GM12878 (cell line): Measurements from ENCODE around the gene ZSCAN5B. TPM values are rescaled to one million over a fixed set of nuclear protein-coding genes. Genes with fewer than 3 reads are reported as not detected.

Source experiments
- ATAC-seq: fragments of 200-7000 bp; cut with Tn5 transposase; 3 replicates; pipeline ENCODE4 v1.9.1; 2020; ENCODE audit warnings: mild to moderate bottlenecking, moderate library complexity
- BruUV-seq: library from RNA; stranded (reverse); fragments of 400-500 nt; replicated peaks from 2 replicates; lab custom pipeline; 2021; lab: Mats Ljungman, UMichigan
- CTCF ChIA-PET: fragments of 300-600 bp; sonication (Branson Sonifier 250); formaldehyde crosslinking; extraction: SDS; loops from one replicate; lab custom pipeline; 2021; ENCODE audit warnings: inconsistent platforms; lab: Yijun Ruan, JAX
- POLR2A ChIA-PET: fragments of 350-600 bp; formaldehyde crosslinking; extraction: SDS; loops from one replicate; lab custom pipeline; 2021; ENCODE audit warnings: inconsistent platforms; lab: Charles Lee
- RAD21 ChIA-PET: fragments of 300-600 bp; sonication (Branson Sonifier 250); formaldehyde crosslinking; loops from one replicate; lab custom pipeline; 2023; ENCODE audit warnings: antibody characterized with exemption; ENCODE audit not compliant: unreplicated experiment; lab: Charles Lee
- SMC1A ChIA-PET: fragments of 300-600 bp; sonication (Branson Sonifier 250); formaldehyde crosslinking; loops from one replicate; lab custom pipeline; 2023; ENCODE audit not compliant: unreplicated experiment, uncharacterized antibody; lab: Charles Lee
- DNase-seq: peaks from one replicate; pipeline ENCODE4 v3.0.0-alpha.2; 2011; ENCODE audit warnings: low read depth, low spot score
- FAIRE-seq: peaks from 3 replicates; lab custom pipeline; 2011; peaks lifted over from hg19 to GRCh38; lab: Jason Lieb, UNC
- H2AFZ ChIP-seq: 2 replicates; pipeline ENCODE4 v1.6.0; 2011; ENCODE audit warnings: low read depth, low read length, control low read depth; ENCODE audit not compliant: control insufficient read depth
- H3K27ac ChIP-seq: 2 replicates; pipeline ENCODE4 v1.5.1; 2011; ENCODE audit warnings: control low read depth; ENCODE audit not compliant: control insufficient read depth, insufficient read depth
- H3K27me3 ChIP-seq, 2 experiments: replicated peaks in 1 of 2; 2 replicates each; pipeline versions ENCODE4 v1.6.0 to v1.6.1; 2011; ENCODE audit warnings: low read length in 1 of 2; ENCODE audit not compliant: control insufficient read depth in 2 of 2, insufficient read depth in 2 of 2
- H3K36me3 ChIP-seq, 2 experiments: 2 replicates each; pipeline ENCODE4 v1.5.1; 2011; ENCODE audit warnings: low read length in 1 of 2; ENCODE audit not compliant: control insufficient read depth in 2 of 2, insufficient read depth in 2 of 2
- H3K4me1 ChIP-seq: 2 replicates; pipeline ENCODE4 v1.6.1; 2011; ENCODE audit warnings: mild to moderate bottlenecking, low read length, moderate library complexity, mixed read lengths; ENCODE audit not compliant: control insufficient read depth, insufficient read depth
- H3K4me2 ChIP-seq: 2 replicates; pipeline ENCODE4 v1.6.0; 2011; ENCODE audit warnings: control low read depth; ENCODE audit not compliant: control insufficient read depth, insufficient read depth
- H3K4me3 ChIP-seq: fragments of 200-600 bp; sonication (generic); 2 replicates; pipeline ENCODE4 v1.5.1; 2016
- H3K79me2 ChIP-seq: 2 replicates; pipeline ENCODE4 v1.6.0; 2011; ENCODE audit warnings: low read length; ENCODE audit not compliant: control insufficient read depth, insufficient read depth
- H3K9ac ChIP-seq: 2 replicates; pipeline ENCODE4 v1.8.0; 2011; ENCODE audit warnings: low read length, control low read depth, mixed read lengths; ENCODE audit not compliant: control insufficient read depth, insufficient read depth
- H3K9me3 ChIP-seq: replicated peaks from 3 replicates; pipeline ENCODE4 v1.5.1; 2011; ENCODE audit warnings: mild to moderate bottlenecking, low read length; ENCODE audit not compliant: control insufficient read depth, insufficient read depth
- H4K20me1 ChIP-seq: 2 replicates; pipeline ENCODE4 v1.6.0; 2011; ENCODE audit not compliant: control insufficient read depth, insufficient read depth
- CHD1 ChIP-seq: IDR thresholded peaks from 2 replicates; pipeline ENCODE4 v1.6.1; 2012; ENCODE audit warnings: low read depth, low read length, improper control_type of control experiment
- CHD4 ChIP-seq: fragments of 200-600 bp; sonication (generic); IDR thresholded peaks from 2 replicates; pipeline ENCODE4 v1.6.1; 2016; ENCODE audit warnings: mild to moderate bottlenecking
- CREM ChIP-seq: IDR thresholded peaks from 2 replicates; pipeline ENCODE4 v1.6.1; 2014; ENCODE audit warnings: antibody characterized with exemption, low read depth
- ESRRA ChIP-seq: IDR thresholded peaks from 2 replicates; pipeline ENCODE4 v1.6.1; 2012; ENCODE audit warnings: mild to moderate bottlenecking, low read length, improper control_type of control experiment
- FOXK2 ChIP-seq: fragments of 450-650 bp; IDR thresholded peaks from 2 replicates; pipeline ENCODE4 v1.6.1; 2017; ENCODE audit warnings: mild to moderate bottlenecking, moderate library complexity
- HDAC6 ChIP-seq: fragments of 200-600 bp; sonication (generic); IDR thresholded peaks from one replicate; pipeline ENCODE4 v1.8.0; 2017; ENCODE audit warnings: antibody characterized with exemption; ENCODE audit not compliant: unreplicated experiment
- NFIC ChIP-seq: IDR thresholded peaks from 2 replicates; pipeline ENCODE4 v1.6.1; 2012; ENCODE audit warnings: low read depth, mild to moderate bottlenecking, inconsistent platforms, low read length, moderate library complexity
- RAD21 ChIP-seq: IDR thresholded peaks from 2 replicates; pipeline ENCODE4 v1.6.1; 2011; ENCODE audit warnings: mild to moderate bottlenecking, low read depth, low read length, moderate library complexity; ENCODE audit not compliant: insufficient read depth
- TCF12 ChIP-seq: IDR thresholded peaks from 2 replicates; pipeline ENCODE4 v1.6.1; 2011; ENCODE audit warnings: low read depth, mild to moderate bottlenecking, low read length
- WGBS: methylation state at CpG from one replicate; pipeline ENCODE4 v1.1.6; 2016; ENCODE audit warnings: low lambda C conversion rate; ENCODE audit not compliant: insufficient replicate concordance, insufficient coverage; ENCODE audit errors: missing lambda C conversion rate; 5-methylcytosine and 5-hydroxymethylcytosine counted together
- in situ Hi-C: fragments of 300-500 bp; cut with MboI; formaldehyde crosslinking; loops from 9 replicates; pipeline ENCODE4 v1.14.3; 2018; ENCODE audit warnings: mixed read lengths
- intact Hi-C: fragments of 100-400 bp; cut with micrococcal nuclease; formaldehyde crosslinking; loops from one replicate; pipeline ENCODE4 v1.14.2; 2022; ENCODE audit not compliant: unreplicated experiment
- polyA plus RNA-seq, 11 experiments: library from polyadenylated mRNA; depleted of rRNA in 4 of 11; unstranded in 6 of 11; stranded (reverse) in 5 of 11; fragments of >200 nt; fragmentation: Nextera tagmentation in 4 of 11; fragmentation: Illumina TruSeq in 1 of 11; extraction: Ambion mirVana in 4 of 11; extraction: Trizol in 1 of 11; gene quantifications; 1 replicate in 1 of 11; 2 replicates in 10 of 11; pipeline versions ENCODE4 v1.2.1 to v1.2.3, GENCODE V29; 2011 to 2016; ENCODE audit warnings: inconsistent platforms in 2 of 11, missing spikeins in 2 of 11, low read depth in 1 of 11
- total RNA-seq, 4 experiments: library from RNA; depleted of rRNA in 3 of 4; stranded (reverse); fragments of >200 nt in 3 of 4; fragmentation: Illumina TruSeq in 1 of 4; extraction: Trizol in 1 of 4; gene quantifications; 2 replicates each; pipeline versions ENCODE4 v1.2.1 to v1.2.3, GENCODE V29; 2013 to 2021
- TF ChIP-seq, protein P1 (sequence below): fragments of 450-650 bp; IDR thresholded peaks from 2 replicates; pipeline ENCODE4 v1.6.1; 2018; ENCODE audit warnings: borderline replicate concordance, mild to moderate bottlenecking; ENCODE audit not compliant: partially characterized antibody
- TF ChIP-seq, protein P2 (sequence below): fragments of 450-650 bp; IDR thresholded peaks from 2 replicates; pipeline ENCODE4 v1.6.1; 2017; ENCODE audit warnings: mild to moderate bottlenecking

The ZSCAN5B gene
- total and polyA plus RNA-seq, 10 of the 15 experiments (the other 5 are each of a cell fraction or from before 2014, with no cell fraction given): 0.04 TPM; not detected in 9

DNA sequence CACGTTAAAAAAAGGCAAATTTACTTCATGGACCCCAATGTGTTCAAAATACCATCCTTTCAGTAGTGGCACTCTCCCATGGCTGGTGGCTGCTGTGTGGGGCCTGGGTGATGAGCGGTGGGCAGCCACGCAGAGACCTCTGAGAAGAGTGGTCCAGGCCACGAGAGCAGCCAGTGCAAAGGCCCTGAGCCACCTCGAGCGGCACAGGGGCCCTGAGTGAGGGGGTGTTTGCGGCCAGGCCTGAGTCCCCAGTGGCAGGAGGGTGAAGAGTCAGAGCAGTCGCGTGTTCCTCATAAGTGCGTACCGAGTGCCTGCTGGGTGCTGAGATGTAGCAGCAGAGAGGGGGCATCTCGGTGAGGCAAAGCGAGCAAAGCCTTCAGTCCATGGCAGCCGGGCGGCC is 49.5 kb downstream of the ZSCAN5B start:
- Histone ChIP-seq H3K4me1 (no peaks in the 10 kb centered on the region; the same call in 1 of the 2 replicates), H4K20me1 (no peaks in the 10 kb centered on the region), H3K9ac (no peak overlapping the region), H3K27me3 (no peaks in the 10 kb centered on the region), H2AFZ (no peak overlapping the region), H3K36me3 (peaks cover 2 to 7% of the 10 kb centered on the region in 2 experiments; a peak in 3 of 4 replicates), H3K9me3 (no peaks in the 10 kb centered on the region), H3K4me3 (no peak overlapping the region), H3K79me2 (peaks cover 3% of the 10 kb centered on the region)
- intact Hi-C loops: no loop called here
- ChIA-PET POLR2A (no interaction called here), CTCF (no interaction called here), SMC1A (no interaction called here)
- 98% methylated on average over 15 of the region's 15 CpGs for WGBS
- in situ Hi-C loops: loop anchor here (25.0 kb wide), 1 partner anchor 1664 kb away; the partner anchor contains the start of gene ZNF552
- ATAC-seq: no peak
- TF ChIP-seq, protein P1, sequence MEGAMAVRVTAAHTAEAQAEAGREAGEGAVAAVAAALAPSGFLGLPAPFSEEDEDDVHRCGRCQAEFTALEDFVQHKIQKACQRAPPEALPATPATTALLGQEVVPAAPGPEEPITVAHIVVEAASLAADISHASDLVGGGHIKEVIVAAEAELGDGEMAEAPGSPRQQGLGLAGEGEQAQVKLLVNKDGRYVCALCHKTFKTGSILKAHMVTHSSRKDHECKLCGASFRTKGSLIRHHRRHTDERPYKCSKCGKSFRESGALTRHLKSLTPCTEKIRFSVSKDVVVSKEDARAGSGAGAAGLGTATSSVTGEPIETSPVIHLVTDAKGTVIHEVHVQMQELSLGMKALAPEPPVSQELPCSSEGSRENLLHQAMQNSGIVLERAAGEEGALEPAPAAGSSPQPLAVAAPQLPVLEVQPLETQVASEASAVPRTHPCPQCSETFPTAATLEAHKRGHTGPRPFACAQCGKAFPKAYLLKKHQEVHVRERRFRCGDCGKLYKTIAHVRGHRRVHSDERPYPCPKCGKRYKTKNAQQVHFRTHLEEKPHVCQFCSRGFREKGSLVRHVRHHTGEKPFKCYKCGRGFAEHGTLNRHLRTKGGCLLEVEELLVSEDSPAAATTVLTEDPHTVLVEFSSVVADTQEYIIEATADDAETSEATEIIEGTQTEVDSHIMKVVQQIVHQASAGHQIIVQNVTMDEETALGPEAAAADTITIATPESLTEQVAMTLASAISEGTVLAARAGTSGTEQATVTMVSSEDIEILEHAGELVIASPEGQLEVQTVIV: no peak
- no peak for TF ChIP-seq FOXK2
- no peak for TF ChIP-seq TCF12
- TF ChIP-seq CHD4: no peak
- no peak for TF ChIP-seq CREM
- TF ChIP-seq RAD21: no peak
- TF ChIP-seq HDAC6: no peak
- TF ChIP-seq, protein P2, sequence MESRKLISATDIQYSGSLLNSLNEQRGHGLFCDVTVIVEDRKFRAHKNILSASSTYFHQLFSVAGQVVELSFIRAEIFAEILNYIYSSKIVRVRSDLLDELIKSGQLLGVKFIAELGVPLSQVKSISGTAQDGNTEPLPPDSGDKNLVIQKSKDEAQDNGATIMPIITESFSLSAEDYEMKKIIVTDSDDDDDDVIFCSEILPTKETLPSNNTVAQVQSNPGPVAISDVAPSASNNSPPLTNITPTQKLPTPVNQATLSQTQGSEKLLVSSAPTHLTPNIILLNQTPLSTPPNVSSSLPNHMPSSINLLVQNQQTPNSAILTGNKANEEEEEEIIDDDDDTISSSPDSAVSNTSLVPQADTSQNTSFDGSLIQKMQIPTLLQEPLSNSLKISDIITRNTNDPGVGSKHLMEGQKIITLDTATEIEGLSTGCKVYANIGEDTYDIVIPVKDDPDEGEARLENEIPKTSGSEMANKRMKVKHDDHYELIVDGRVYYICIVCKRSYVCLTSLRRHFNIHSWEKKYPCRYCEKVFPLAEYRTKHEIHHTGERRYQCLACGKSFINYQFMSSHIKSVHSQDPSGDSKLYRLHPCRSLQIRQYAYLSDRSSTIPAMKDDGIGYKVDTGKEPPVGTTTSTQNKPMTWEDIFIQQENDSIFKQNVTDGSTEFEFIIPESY: no peak
- TF ChIP-seq CHD1: no peak
- TF ChIP-seq ESRRA: no peak
- TF ChIP-seq NFIC: no peak
- TF ChIP-seq, all 136 proteins: peak for 0
- DNase-seq (no peak), FAIRE-seq (no peak)
- Histone ChIP-seq H3K27ac (no peak overlapping the region), H3K4me2 (no peak overlapping the region)
- no TSS peak for BruUV-seq
- RAD21 ChIA-PET: no interaction called here
